Vagina (tissue), 2 donors: ENCODE results near the gene B4GALT3. TPM values are rescaled to one million over a fixed set of nuclear protein-coding genes. Genes with fewer than 3 reads are reported as not detected.

Source experiments
- DNase-seq, 2 donors: peaks; one replicate each; pipeline ENCODE4 v3.0.0-alpha.2; 2017; ENCODE audit errors: extremely low spot score in 2 of 2
- H3K27ac ChIP-seq: fragments of 200-600 bp; sonication (generic); one replicate; pipeline ENCODE4 v1.5.1; 2019
- H3K27me3 ChIP-seq: fragments of 200-600 bp; sonication (generic); one replicate; pipeline ENCODE4 v1.5.1; 2019
- H3K36me3 ChIP-seq, 2 donors: fragments of 200-600 bp; sonication (generic); one replicate each; pipeline ENCODE4 v1.5.1; 2017 to 2019
- H3K4me1 ChIP-seq: fragments of 200-600 bp; sonication (generic); one replicate; pipeline ENCODE4 v1.5.1; 2019
- H3K4me3 ChIP-seq, 2 donors: fragments of 200-600 bp; sonication (generic); 1 replicate in 1 of 2; 2 replicates in 1 of 2; pipeline ENCODE4 v1.5.1; 2016 to 2019
- H3K9me3 ChIP-seq: fragments of 200-600 bp; sonication (generic); one replicate; pipeline ENCODE4 v1.5.1; 2019
- CTCF ChIP-seq, 3 experiments: fragments of 450-650 bp in 2 of 3; fragments of 200-600 bp in 1 of 3; sonication (generic) in 1 of 3; IDR thresholded peaks; one replicate each; pipeline ENCODE4 v1.5.1; 2017 to 2019; ENCODE audit warnings: antibody characterized with exemption in 3 of 3, mild to moderate bottlenecking in 2 of 3, moderate library complexity in 2 of 3
- POLR2A ChIP-seq, 2 donors: fragments of 450-650 bp; IDR thresholded peaks; one replicate each; pipeline ENCODE4 v1.6.1; 2017; ENCODE audit warnings: antibody characterized with exemption in 2 of 2, mild to moderate bottlenecking in 2 of 2, moderate library complexity in 2 of 2
- POLR2AphosphoS5 ChIP-seq, 2 donors: sonication (generic); formaldehyde crosslinking; IDR thresholded peaks; one replicate each; pipeline ENCODE4 v1.9.0; 2017; ENCODE audit warnings: antibody characterized with exemption in 2 of 2, mild to moderate bottlenecking in 2 of 2, low read depth in 1 of 2; ENCODE audit not compliant: insufficient read depth in 1 of 2
- intact Hi-C: fragments of 100-400 bp; cut with DNase I; formaldehyde crosslinking; loops from one replicate; pipeline ENCODE4 v1.15.1; 2023
- total RNA-seq: library from RNA; depleted of rRNA; stranded (reverse); fragments of >200 nt; gene quantifications from one replicate; pipeline ENCODE4 v1.2.3, GENCODE V29; 2016

Gene B4GALT3
- total RNA-seq, 1 donor from 2014 or later: 16.2 TPM

- intact Hi-C loops: no loop called here
- no peak for TF ChIP-seq CTCF (IDR thresholded peaks at IDR 0.05)
- Histone ChIP-seq H3K36me3 (peaks cover 0 to 5% of the 10 kb centered on the region in 2 donors), H3K27ac (no peak overlapping the region), H3K4me3 (no peak overlapping the region), H3K4me1 (no peaks in the 10 kb centered on the region), H3K9me3 (no peaks in the 10 kb centered on the region), H3K27me3 (no peaks in the 10 kb centered on the region)
- no peak for DNase-seq
Measured at GRCh38 chr1:161219078-161219892, 42.0 kb upstream of the B4GALT3 start.

- H3K9me3 ChIP-seq: no peaks in the 10 kb centered on the region
- H3K4me3 ChIP-seq: no peak overlapping the region
- TF ChIP-seq CTCF (IDR thresholded peaks at IDR 0.05): no peak
- no peak for TF ChIP-seq POLR2A (IDR thresholded peaks at IDR 0.05)
- TF ChIP-seq POLR2AphosphoS5 (IDR thresholded peaks at IDR 0.05; ENCODE audit: insufficient read depth in 1 of 2, low read depth in 1 of 2): no peak
- no peaks in the 10 kb centered on the region for H3K4me1 ChIP-seq
- no peaks in the 10 kb centered on the region for H3K27me3 ChIP-seq
- H3K36me3 ChIP-seq: peaks cover under 1 to 13% of the 10 kb centered on the region in 2 donors
- intact Hi-C loops: no loop called here
- DNase-seq: no peak
- H3K27ac ChIP-seq: no peak overlapping the region
Measured at GRCh38 chr1:161218301-161219077, 41.2 kb upstream of the B4GALT3 start.

- no peaks in the 10 kb centered on the region for H3K9me3 ChIP-seq
- H3K4me1 ChIP-seq: no peaks in the 10 kb centered on the region
- TF ChIP-seq POLR2A (IDR thresholded peaks at IDR 0.05) (no peak), POLR2AphosphoS5 (IDR thresholded peaks at IDR 0.05; ENCODE audit: insufficient read depth in 1 of 2, low read depth in 1 of 2) (no peak), CTCF (IDR thresholded peaks at IDR 0.05) (no peak)
- H3K27me3 ChIP-seq: no peaks in the 10 kb centered on the region
- H3K4me3 ChIP-seq: no peak overlapping the region
- intact Hi-C loops: no loop called here
- H3K27ac ChIP-seq: peak overlapping the region; percentile 56
- peaks cover 7 to 20% of the 10 kb centered on the region in 2 donors for H3K36me3 ChIP-seq
- no peak for DNase-seq
Measured at GRCh38 chr1:161217831-161218230, 40.5 kb upstream of the B4GALT3 start.

- H3K27ac ChIP-seq: peak overlapping the region; percentile 56
- peak overlapping the region in 1 of 2 donors; percentile 15 for H3K4me3 ChIP-seq
- intact Hi-C loops: no loop called here
Measured at GRCh38 chr1:161216945-161217712, 39.8 kb upstream of the B4GALT3 start.

More at GRCh38 chr1:161216945-161217712, 39.8 kb upstream of the B4GALT3 start:
- TF ChIP-seq CTCF (IDR thresholded peaks at IDR 0.05): no peak
- TF ChIP-seq POLR2A (IDR thresholded peaks at IDR 0.05): no peak
- TF ChIP-seq POLR2AphosphoS5 (IDR thresholded peaks at IDR 0.05; ENCODE audit: insufficient read depth in 1 of 2, low read depth in 1 of 2): no peak
- H3K27me3 ChIP-seq: no peaks in the 10 kb centered on the region
- DNase-seq: no peak
- H3K9me3 ChIP-seq: no peaks in the 10 kb centered on the region
- no peaks in the 10 kb centered on the region for H3K4me1 ChIP-seq
- peaks cover 7 to 27% of the 10 kb centered on the region in 2 donors for H3K36me3 ChIP-seq
